ENCODE measurements around the gene CLCNKB. TPM values are rescaled to one million over a fixed set of nuclear protein-coding genes. Genes with fewer than 3 reads are reported as not detected.

CLCNKB gene
- total and polyA plus RNA-seq, 2 of the 13 experiments (the other 11 are each of a cell fraction or from before 2014, with no cell fraction given) = 0.04 TPM; not detected in 1

DNA sequence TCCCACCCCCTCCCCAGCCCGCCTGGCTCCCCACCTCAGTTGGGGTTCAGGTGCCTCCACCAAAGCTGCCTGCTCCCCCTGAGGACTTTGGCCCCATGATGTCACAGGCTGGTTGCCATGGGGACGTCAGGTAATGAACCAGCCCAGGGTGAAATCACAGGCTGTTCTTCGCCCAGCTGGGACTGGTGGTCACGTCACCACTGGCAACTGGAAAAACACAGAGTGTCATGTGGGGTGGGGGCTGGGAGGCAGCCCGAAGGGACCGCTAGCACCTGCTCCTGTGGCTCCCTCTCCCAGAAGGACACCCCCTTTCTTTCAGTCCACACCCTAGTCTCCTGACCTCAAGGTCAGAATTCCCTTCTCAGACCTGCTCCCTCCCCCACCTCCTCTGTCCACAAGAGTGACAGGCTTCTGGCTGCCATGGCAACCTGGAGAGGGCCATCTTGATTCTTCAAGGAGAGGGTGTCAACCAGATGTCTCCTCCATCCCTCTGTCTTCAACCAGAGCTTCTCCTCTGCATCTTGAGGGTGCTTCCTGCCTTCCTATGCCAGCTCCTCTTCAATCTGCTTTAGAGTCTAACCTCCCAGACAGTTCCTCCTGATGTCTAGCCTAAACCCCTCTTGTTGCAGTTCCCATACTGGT lies 23.7 kb downstream of the CLCNKB start (continued):
- TF ChIP-seq, protein P1, sequence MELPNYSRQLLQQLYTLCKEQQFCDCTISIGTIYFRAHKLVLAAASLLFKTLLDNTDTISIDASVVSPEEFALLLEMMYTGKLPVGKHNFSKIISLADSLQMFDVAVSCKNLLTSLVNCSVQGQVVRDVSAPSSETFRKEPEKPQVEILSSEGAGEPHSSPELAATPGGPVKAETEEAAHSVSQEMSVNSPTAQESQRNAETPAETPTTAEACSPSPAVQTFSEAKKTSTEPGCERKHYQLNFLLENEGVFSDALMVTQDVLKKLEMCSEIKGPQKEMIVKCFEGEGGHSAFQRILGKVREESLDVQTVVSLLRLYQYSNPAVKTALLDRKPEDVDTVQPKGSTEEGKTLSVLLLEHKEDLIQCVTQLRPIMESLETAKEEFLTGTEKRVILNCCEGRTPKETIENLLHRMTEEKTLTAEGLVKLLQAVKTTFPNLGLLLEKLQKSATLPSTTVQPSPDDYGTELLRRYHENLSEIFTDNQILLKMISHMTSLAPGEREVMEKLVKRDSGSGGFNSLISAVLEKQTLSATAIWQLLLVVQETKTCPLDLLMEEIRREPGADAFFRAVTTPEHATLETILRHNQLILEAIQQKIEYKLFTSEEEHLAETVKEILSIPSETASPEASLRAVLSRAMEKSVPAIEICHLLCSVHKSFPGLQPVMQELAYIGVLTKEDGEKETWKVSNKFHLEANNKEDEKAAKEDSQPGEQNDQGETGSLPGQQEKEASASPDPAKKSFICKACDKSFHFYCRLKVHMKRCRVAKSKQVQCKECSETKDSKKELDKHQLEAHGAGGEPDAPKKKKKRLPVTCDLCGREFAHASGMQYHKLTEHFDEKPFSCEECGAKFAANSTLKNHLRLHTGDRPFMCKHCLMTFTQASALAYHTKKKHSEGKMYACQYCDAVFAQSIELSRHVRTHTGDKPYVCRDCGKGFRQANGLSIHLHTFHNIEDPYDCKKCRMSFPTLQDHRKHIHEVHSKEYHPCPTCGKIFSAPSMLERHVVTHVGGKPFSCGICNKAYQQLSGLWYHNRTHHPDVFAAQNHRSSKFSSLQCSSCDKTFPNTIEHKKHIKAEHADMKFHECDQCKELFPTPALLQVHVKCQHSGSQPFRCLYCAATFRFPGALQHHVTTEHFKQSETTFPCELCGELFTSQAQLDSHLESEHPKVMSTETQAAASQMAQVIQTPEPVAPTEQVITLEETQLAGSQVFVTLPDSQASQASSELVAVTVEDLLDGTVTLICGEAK (IDR thresholded peaks at IDR 0.05) = no peak
- TF ChIP-seq, protein P1 (CRISPR knock-in tag; IDR thresholded peaks at IDR 0.05) = no peak
- TF ChIP-seq NFE2L1 (CRISPR knock-in tag; IDR thresholded peaks at IDR 0.05; ENCODE audit: borderline replicate concordance) (no peak), ZNF879 (CRISPR knock-in tag; IDR thresholded peaks at IDR 0.05) (no peak), KDM4B (CRISPR knock-in tag; IDR thresholded peaks at IDR 0.05) (no peak), ZBTB7B (CRISPR knock-in tag; IDR thresholded peaks at IDR 0.05) (no peak), SMAD3 (CRISPR knock-in tag; IDR thresholded peaks at IDR 0.05) (no peak), MED8 (CRISPR knock-in tag; IDR thresholded peaks at IDR 0.05; ENCODE audit: insufficient replicate concordance) (no peak), EP300 (IDR thresholded peaks at IDR 0.05; ENCODE audit: low read depth in 2 of 2, low read length in 2 of 2) (peak; percentile 58 to 69; a peak in 2 of 4 replicates), EP300 (CRISPR knock-in tag; IDR thresholded peaks at IDR 0.05; ENCODE audit: borderline replicate concordance) (no peak), TCF7 (IDR thresholded peaks at IDR 0.05; ENCODE audit: low read depth) (no peak), ZFP82 (CRISPR knock-in tag; IDR thresholded peaks at IDR 0.05; ENCODE audit: borderline replicate concordance) (no peak), MAFF (IDR thresholded peaks at IDR 0.05; ENCODE audit: low read depth, low read length) (no peak), MLLT10 (CRISPR knock-in tag; IDR thresholded peaks at IDR 0.05) (no peak), TP53 (CRISPR knock-in tag; conservative IDR thresholded peaks at IDR 0.05) (no peak), ZNF10 (CRISPR knock-in tag; IDR thresholded peaks at IDR 0.05; ENCODE audit: borderline replicate concordance, low read depth) (no peak)
- TF ChIP-seq, protein P2, sequence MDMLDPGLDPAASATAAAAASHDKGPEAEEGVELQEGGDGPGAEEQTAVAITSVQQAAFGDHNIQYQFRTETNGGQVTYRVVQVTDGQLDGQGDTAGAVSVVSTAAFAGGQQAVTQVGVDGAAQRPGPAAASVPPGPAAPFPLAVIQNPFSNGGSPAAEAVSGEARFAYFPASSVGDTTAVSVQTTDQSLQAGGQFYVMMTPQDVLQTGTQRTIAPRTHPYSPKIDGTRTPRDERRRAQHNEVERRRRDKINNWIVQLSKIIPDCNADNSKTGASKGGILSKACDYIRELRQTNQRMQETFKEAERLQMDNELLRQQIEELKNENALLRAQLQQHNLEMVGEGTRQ (IDR thresholded peaks at IDR 0.05; ENCODE audit: low read depth, low read length) = no peak
- TF ChIP-seq, protein P2 (CRISPR knock-in tag; IDR thresholded peaks at IDR 0.05; ENCODE audit: borderline replicate concordance) = no peak
- TF ChIP-seq, protein P3, sequence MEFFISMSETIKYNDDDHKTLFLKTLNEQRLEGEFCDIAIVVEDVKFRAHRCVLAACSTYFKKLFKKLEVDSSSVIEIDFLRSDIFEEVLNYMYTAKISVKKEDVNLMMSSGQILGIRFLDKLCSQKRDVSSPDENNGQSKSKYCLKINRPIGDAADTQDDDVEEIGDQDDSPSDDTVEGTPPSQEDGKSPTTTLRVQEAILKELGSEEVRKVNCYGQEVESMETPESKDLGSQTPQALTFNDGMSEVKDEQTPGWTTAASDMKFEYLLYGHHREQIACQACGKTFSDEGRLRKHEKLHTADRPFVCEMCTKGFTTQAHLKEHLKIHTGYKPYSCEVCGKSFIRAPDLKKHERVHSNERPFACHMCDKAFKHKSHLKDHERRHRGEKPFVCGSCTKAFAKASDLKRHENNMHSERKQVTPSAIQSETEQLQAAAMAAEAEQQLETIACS (CRISPR knock-in tag; IDR thresholded peaks at IDR 0.05) = no peak

Measured in HepG2 (cell line).